OCI-LY7 (cell line): ENCODE data around the gene AXL. TPM values are rescaled to one million over a fixed set of nuclear protein-coding genes. Genes with fewer than 3 reads are reported as not detected.
"Not testable (repeated sequence)": the region's sequence is repeated elsewhere in the genome, so short reads cannot be mapped to it uniquely, and the experiment has no call there.

Experiments
- BruUV-seq: library from RNA; stranded (reverse); fragments of 400-500 nt; replicated peaks from 2 replicates; lab custom pipeline; 2021; lab: Mats Ljungman, UMichigan
- CTCF ChIA-PET: fragments of 300-600 bp; sonication (Branson Sonifier 250); formaldehyde crosslinking; loops from one replicate; lab custom pipeline; 2022; ENCODE audit warnings: antibody characterized with exemption; ENCODE audit not compliant: unreplicated experiment; lab: Charles Lee
- POLR2A ChIA-PET: fragments of 300-600 bp; sonication (Branson Sonifier 250); formaldehyde crosslinking; loops from one replicate; lab custom pipeline; 2022; ENCODE audit warnings: antibody characterized with exemption; lab: Charles Lee
- DNase-seq: peaks from one replicate; pipeline ENCODE4 v3.0.0-alpha.2; 2015; ENCODE audit warnings: low spot score
- H2AFZ ChIP-seq: fragments of 200-600 bp; sonication (generic), shearing (Covaris generic); 2 replicates; pipeline ENCODE4 v1.6.1; 2014; ENCODE audit warnings: mild to moderate bottlenecking, antibody characterized with exemption, low read length, moderate library complexity
- H3K27ac ChIP-seq: fragments of 200-600 bp; sonication (generic); 2 replicates; pipeline ENCODE4 v1.5.1; 2014; ENCODE audit warnings: mixed run types, low read depth, mild to moderate bottlenecking, moderate library complexity, low read length, inconsistent platforms; ENCODE audit not compliant: poor library complexity, severe bottlenecking
- H3K36me3 ChIP-seq: fragments of 200-600 bp; sonication (generic); 2 replicates; pipeline ENCODE4 v1.6.1; 2014; ENCODE audit warnings: mild to moderate bottlenecking, antibody characterized with exemption, low read length, moderate library complexity, mixed read lengths; ENCODE audit not compliant: insufficient read depth
- H3K4me1 ChIP-seq: fragments of 200-600 bp; sonication (generic); 2 replicates; pipeline ENCODE4 v1.5.1; 2014; ENCODE audit warnings: mild to moderate bottlenecking, low read length; ENCODE audit not compliant: insufficient read depth, poor library complexity, severe bottlenecking
- H3K4me2 ChIP-seq: fragments of 200-600 bp; sonication (generic); 2 replicates; pipeline ENCODE4 v1.6.1; 2014; ENCODE audit warnings: mild to moderate bottlenecking, low read length
- H3K4me3 ChIP-seq: fragments of 200-600 bp; sonication (generic); 2 replicates; pipeline ENCODE4 v1.5.1; 2014; ENCODE audit warnings: mild to moderate bottlenecking, low read depth, low read length; ENCODE audit not compliant: poor library complexity, severe bottlenecking
- H3K79me2 ChIP-seq: fragments of 200-600 bp; sonication (generic); 2 replicates; pipeline ENCODE4 v1.6.1; 2016; ENCODE audit warnings: low read depth, mild to moderate bottlenecking, low read length, moderate library complexity, mixed read lengths; ENCODE audit not compliant: insufficient read depth
- H3K9me2 ChIP-seq: fragments of 200-600 bp; sonication (generic); 2 replicates; pipeline ENCODE4 v1.6.1; 2016; ENCODE audit warnings: mild to moderate bottlenecking, low read length, mixed read lengths; ENCODE audit not compliant: insufficient read depth
- H3K9me3 ChIP-seq: fragments of 200-600 bp; sonication (generic); 2 replicates; pipeline ENCODE4 v1.6.1; 2014; ENCODE audit warnings: mild to moderate bottlenecking, mixed run types, low read length, mixed read lengths
- H4K20me1 ChIP-seq: fragments of 200-600 bp; sonication (generic); 2 replicates; pipeline ENCODE4 v1.6.1; 2014; ENCODE audit warnings: mild to moderate bottlenecking, antibody characterized with exemption, low read length, moderate library complexity, mixed read lengths; ENCODE audit not compliant: insufficient read depth
- CTCF ChIP-seq: fragments of 200-600 bp; sonication (generic); conservative IDR thresholded peaks from 2 replicates; pipeline ENCODE4 v1.5.1; 2014; ENCODE audit warnings: mild to moderate bottlenecking, antibody characterized with exemption, low read length, moderate library complexity, mixed read lengths
- EZH2phosphoT487 ChIP-seq: fragments of 200-600 bp; sonication (generic); IDR thresholded peaks from 2 replicates; pipeline ENCODE4 v1.6.1; 2018; ENCODE audit warnings: low read depth, borderline replicate concordance, mild to moderate bottlenecking, mixed run types, antibody characterized with exemption, low read length, moderate library complexity, mixed read lengths
- intact Hi-C: fragments of 100-400 bp; cut with micrococcal nuclease; formaldehyde crosslinking; loops from one replicate; pipeline ENCODE4 v1.10.0; 2022; ENCODE audit not compliant: unreplicated experiment
- total RNA-seq, 2 experiments: library from RNA; depleted of rRNA in 1 of 2; stranded (reverse); fragments of >200 nt in 1 of 2; shearing (Covaris generic) in 1 of 2; gene quantifications; 2 replicates each; pipeline ENCODE4 v1.2.3, GENCODE V29; 2014 to 2022

Gene AXL
- total RNA-seq, 2 experiments from 2014 or later, result not detected

GRCh38 chr19:41278478-41278877 lies 59.5 kb downstream of the AXL start:
- no peak for TF ChIP-seq EZH2phosphoT487
- TF ChIP-seq CTCF, result no peak
- Histone ChIP-seq H4K20me1 (peaks cover 11% of the 10 kb centered on the region; the same call in 1 of the 2 replicates), H3K4me3 (no peak overlapping the region), H3K27ac (no peak overlapping the region), H2AFZ (no peak overlapping the region), H3K9me3 (no peaks in the 10 kb centered on the region), H3K9me2 (no peaks in the 10 kb centered on the region), H3K36me3 (peaks cover 99% of the 10 kb centered on the region), H3K79me2 (no peaks in the 10 kb centered on the region), H3K4me2 (no peak overlapping the region), H3K4me1 (no peaks in the 10 kb centered on the region)
- ChIA-PET POLR2A (no interaction called here), CTCF (no interaction called here)
- no peak for DNase-seq
- BruUV-seq, result no TSS peak
- intact Hi-C loops, result no loop called here

GRCh38 chr19:41288673-41289530 lies 69.9 kb downstream of the AXL start:
- no peaks in the 10 kb centered on the region for H3K9me2 ChIP-seq
- H3K4me1 ChIP-seq, result no peaks in the 10 kb centered on the region
- no peak overlapping the region for H3K4me2 ChIP-seq
- no peaks in the 10 kb centered on the region for H3K9me3 ChIP-seq
- ChIA-PET CTCF (no interaction called here), POLR2A (interaction anchor here (0.6 kb wide), 1 partner anchor 12 kb away, joined by 3 read pairs; no protein-coding TSS in a partner anchor)
- BruUV-seq, result TSS peak; percentile 11
- H3K36me3 ChIP-seq, result peaks cover 99% of the 10 kb centered on the region
- no peak for DNase-seq
- no peak overlapping the region for H3K27ac ChIP-seq
- intact Hi-C loops, result no loop called here
- H2AFZ ChIP-seq, result no peak overlapping the region
- 0 out of 2 replicates have a peak, but pooled peaks cover 8% of the 10 kb centered on the region for H3K79me2 ChIP-seq
- no peak overlapping the region for H3K4me3 ChIP-seq
- peaks cover 8% of the 10 kb centered on the region; the same call in 1 of the 2 replicates for H4K20me1 ChIP-seq
- TF ChIP-seq CTCF (no peak), EZH2phosphoT487 (no peak)

- intact Hi-C loops, H2AFZ ChIP-seq, H3K9me2 ChIP-seq, H3K9me3 ChIP-seq, CTCF ChIA-PET, DNase-seq, H3K79me2 ChIP-seq, H4K20me1 ChIP-seq, H3K4me1 ChIP-seq, BruUV-seq, H3K4me3 ChIP-seq, H3K4me2 ChIP-seq, H3K27ac ChIP-seq: not testable (repeated sequence)
- POLR2A ChIA-PET, result interaction anchor here (0.6 kb wide), 1 partner anchor 13 kb away, joined by 3 read pairs; no protein-coding TSS in a partner anchor
- H3K36me3 ChIP-seq, result peaks cover 99% of the 10 kb centered on the region
Observed at GRCh38 chr19:41289814-41290213, 70.8 kb downstream of the AXL start.
